MM.1S (cell line): ENCODE measurements around the gene APLP2.
"Not testable (repeated sequence)": the region's sequence is repeated elsewhere in the genome, so short reads cannot be mapped to it uniquely, and the experiment has no call there.

Experiments
- DNase-seq: peaks from one replicate; pipeline ENCODE4 v3.0.0-alpha.2; 2015
- H2AFZ ChIP-seq: fragments of 300-600 bp; sonication (generic); 2 replicates; pipeline ENCODE4 v1.6.0; 2016; ENCODE audit warnings: antibody characterized with exemption, low read length
- H3F3A ChIP-seq: fragments of 300-600 bp; sonication (generic); 2 replicates; pipeline ENCODE4 v1.6.1; 2016; ENCODE audit warnings: mild to moderate bottlenecking, antibody characterized with exemption, low read length, moderate library complexity, mixed read lengths; ENCODE audit not compliant: insufficient read depth
- H3K27ac ChIP-seq: fragments of 300-600 bp; sonication (generic); 2 replicates; pipeline ENCODE4 v1.5.1; 2016; ENCODE audit warnings: mild to moderate bottlenecking, low read length
- H3K27me3 ChIP-seq: fragments of 300-600 bp; sonication (generic); replicated peaks from 2 replicates; pipeline ENCODE4 v1.6.0; 2016; ENCODE audit warnings: low read length; ENCODE audit not compliant: insufficient read depth
- H3K36me3 ChIP-seq: fragments of 300-600 bp; sonication (generic); replicated peaks from 2 replicates; pipeline ENCODE4 v1.6.1; 2016; ENCODE audit warnings: mild to moderate bottlenecking, low read length, mixed read lengths; ENCODE audit not compliant: insufficient read depth
- H3K4me1 ChIP-seq: fragments of 300-600 bp; sonication (generic); 2 replicates; pipeline ENCODE4 v1.6.1; 2016; ENCODE audit warnings: low read length, mixed read lengths
- H3K4me2 ChIP-seq: fragments of 300-600 bp; sonication (generic); 2 replicates; pipeline ENCODE4 v1.6.0; 2016; ENCODE audit warnings: low read depth, low read length
- H3K4me3 ChIP-seq: fragments of 300-600 bp; sonication (generic); 2 replicates; pipeline ENCODE4 v1.5.1; 2016; ENCODE audit warnings: low read length, mixed read lengths
- H3K79me2 ChIP-seq: fragments of 300-600 bp; sonication (generic); 2 replicates; pipeline ENCODE4 v1.6.1; 2016; ENCODE audit warnings: mixed run types, low read length, mixed read lengths
- H3K9ac ChIP-seq: fragments of 300-600 bp; sonication (generic); 2 replicates; pipeline ENCODE4 v1.6.1; 2016; ENCODE audit warnings: low read length, mixed read lengths
- H3K9me2 ChIP-seq: fragments of 300-600 bp; sonication (generic); replicated peaks from 2 replicates; pipeline ENCODE4 v1.6.1; 2016; ENCODE audit warnings: mild to moderate bottlenecking, low read length, mixed read lengths; ENCODE audit not compliant: insufficient read depth
- H3K9me3 ChIP-seq: fragments of 300-600 bp; sonication (generic); replicated peaks from 2 replicates; pipeline ENCODE4 v1.6.1; 2016; ENCODE audit warnings: mild to moderate bottlenecking, low read length, mixed read lengths; ENCODE audit not compliant: insufficient read depth
- H4K20me1 ChIP-seq: fragments of 300-600 bp; sonication (generic); 2 replicates; pipeline ENCODE4 v1.6.1; 2016; ENCODE audit warnings: mild to moderate bottlenecking, low read length, moderate library complexity, mixed read lengths; ENCODE audit not compliant: insufficient read depth
- EZH2 ChIP-seq: fragments of 300-600 bp; sonication (generic); optimal IDR thresholded peaks from 2 replicates; pipeline ENCODE3; 2017; ENCODE audit warnings: low read depth, mild to moderate bottlenecking, antibody characterized with exemption, low read length, mixed read lengths
- EZH2phosphoT487 ChIP-seq: fragments of 300-600 bp; sonication (generic); IDR thresholded peaks from 2 replicates; pipeline ENCODE4 v1.6.1; 2018; ENCODE audit warnings: antibody characterized with exemption, low read length
- TF ChIP-seq, protein P1 (sequence below): fragments of 300-600 bp; sonication (generic); IDR thresholded peaks from 2 replicates; pipeline ENCODE4 v1.5.1; 2016; ENCODE audit warnings: antibody characterized with exemption, low read length, mixed read lengths

The APLP2 gene

DNA sequence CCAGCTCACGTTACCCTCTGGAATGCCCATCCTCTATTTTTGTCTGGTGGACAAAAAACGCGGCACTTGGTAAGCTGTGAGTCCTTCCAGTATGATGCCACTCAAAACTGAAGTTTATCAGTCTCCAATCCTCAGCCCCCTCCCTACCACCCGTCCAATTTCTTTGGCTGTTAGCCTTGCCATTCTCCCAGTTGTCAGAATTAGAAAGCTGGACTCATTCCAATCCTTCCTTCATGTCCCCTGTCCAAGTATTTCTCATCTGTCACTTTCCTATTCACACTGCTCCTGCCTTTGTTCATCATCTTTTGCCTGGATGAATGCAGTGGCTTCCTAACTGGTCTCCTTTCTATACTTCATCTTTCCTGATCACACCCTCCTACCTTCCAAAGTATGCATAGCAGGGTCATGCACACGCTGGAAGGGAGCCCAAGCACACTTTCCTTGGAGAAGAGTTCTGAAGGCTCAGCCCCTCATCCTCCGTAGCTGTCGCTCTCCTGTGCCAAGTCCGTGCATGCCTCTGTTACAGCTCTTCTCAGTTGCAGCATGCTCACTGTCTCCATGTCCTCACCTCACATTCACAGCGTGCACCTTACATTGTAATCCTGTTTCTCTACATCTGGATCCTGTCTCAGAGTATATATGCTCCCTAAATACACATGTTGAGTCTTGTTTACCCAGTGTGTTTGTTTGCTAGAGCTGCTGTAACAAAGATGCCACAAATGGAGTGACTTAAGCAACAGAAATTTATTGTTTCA is 19.4 kb downstream of the APLP2 start:
- Histone ChIP-seq H3F3A (no peaks in the 10 kb centered on the region), H3K9me2 (no peaks in the 10 kb centered on the region), H3K4me2 (no peak overlapping the region), H3K27me3 (no peaks in the 10 kb centered on the region), H3K79me2 (no peaks in the 10 kb centered on the region), H3K9ac (no peak overlapping the region), H4K20me1 (no peaks in the 10 kb centered on the region), H3K36me3 (no peaks in the 10 kb centered on the region), H3K9me3 (no peaks in the 10 kb centered on the region), H3K4me1 (no peaks in the 10 kb centered on the region), H3K27ac (no peak overlapping the region), H3K4me3 (no peak overlapping the region), H2AFZ (no peak overlapping the region)
- TF ChIP-seq EZH2phosphoT487 (no peak), EZH2 (no peak)
- TF ChIP-seq, protein P1, sequence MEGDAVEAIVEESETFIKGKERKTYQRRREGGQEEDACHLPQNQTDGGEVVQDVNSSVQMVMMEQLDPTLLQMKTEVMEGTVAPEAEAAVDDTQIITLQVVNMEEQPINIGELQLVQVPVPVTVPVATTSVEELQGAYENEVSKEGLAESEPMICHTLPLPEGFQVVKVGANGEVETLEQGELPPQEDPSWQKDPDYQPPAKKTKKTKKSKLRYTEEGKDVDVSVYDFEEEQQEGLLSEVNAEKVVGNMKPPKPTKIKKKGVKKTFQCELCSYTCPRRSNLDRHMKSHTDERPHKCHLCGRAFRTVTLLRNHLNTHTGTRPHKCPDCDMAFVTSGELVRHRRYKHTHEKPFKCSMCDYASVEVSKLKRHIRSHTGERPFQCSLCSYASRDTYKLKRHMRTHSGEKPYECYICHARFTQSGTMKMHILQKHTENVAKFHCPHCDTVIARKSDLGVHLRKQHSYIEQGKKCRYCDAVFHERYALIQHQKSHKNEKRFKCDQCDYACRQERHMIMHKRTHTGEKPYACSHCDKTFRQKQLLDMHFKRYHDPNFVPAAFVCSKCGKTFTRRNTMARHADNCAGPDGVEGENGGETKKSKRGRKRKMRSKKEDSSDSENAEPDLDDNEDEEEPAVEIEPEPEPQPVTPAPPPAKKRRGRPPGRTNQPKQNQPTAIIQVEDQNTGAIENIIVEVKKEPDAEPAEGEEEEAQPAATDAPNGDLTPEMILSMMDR = no peak
- DNase-seq = no peak

DNA sequence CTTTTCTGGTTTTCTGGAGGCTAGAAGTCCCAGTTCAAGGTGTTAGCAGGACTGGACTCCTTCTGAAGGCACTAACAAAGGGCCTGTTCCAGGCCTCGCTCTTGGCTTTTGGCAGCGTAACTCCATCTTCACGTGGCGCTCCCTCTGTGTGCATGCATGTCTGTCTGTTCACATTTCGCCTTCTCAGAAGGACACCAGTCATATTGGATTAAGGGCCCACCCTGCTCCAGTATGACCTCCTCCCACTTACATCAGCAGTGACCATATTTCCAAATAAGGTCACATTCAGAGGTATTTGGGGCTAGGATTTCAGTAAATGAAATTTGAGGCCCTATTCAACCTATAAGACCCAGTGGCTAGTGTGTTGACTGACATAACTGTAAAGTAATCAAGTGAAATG is 20.0 kb downstream of the APLP2 start:
- H3K27ac ChIP-seq = no peak overlapping the region
- DNase-seq = no peak
- no peak overlapping the region for H3K9ac ChIP-seq
- no peaks in the 10 kb centered on the region for H3K9me3 ChIP-seq
- H3K4me2 ChIP-seq = no peak overlapping the region
- H3K27me3 ChIP-seq = no peaks in the 10 kb centered on the region
- no peaks in the 10 kb centered on the region for H3K36me3 ChIP-seq
- H3K4me3 ChIP-seq = no peak overlapping the region
- TF ChIP-seq, protein P1 = no peak
- TF ChIP-seq EZH2phosphoT487 (no peak), EZH2 (no peak)
- H2AFZ ChIP-seq = no peak overlapping the region
- H4K20me1 ChIP-seq = no peaks in the 10 kb centered on the region
- no peaks in the 10 kb centered on the region for H3K79me2 ChIP-seq
- no peaks in the 10 kb centered on the region for H3K9me2 ChIP-seq
- H3F3A ChIP-seq = no peaks in the 10 kb centered on the region
- no peaks in the 10 kb centered on the region for H3K4me1 ChIP-seq

DNA sequence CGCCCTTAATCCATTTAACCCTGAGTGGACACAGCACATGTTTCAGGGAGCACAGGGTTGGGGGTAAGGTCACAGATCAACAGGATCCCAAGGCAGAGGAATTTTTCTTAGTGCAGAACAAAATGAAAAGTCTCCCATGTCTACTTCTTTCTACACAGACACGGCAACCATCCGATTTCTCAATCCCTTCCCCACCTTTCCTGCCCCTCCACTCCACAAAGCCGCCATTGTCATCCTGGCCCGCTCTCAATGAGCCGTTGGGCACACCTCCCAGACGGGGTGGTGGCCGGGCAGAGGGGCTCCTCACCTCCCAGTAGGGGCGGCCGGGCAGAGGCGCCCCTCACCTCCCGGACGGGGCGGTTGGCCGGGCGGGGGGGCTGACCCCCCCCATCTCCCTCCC is 20.8 kb downstream of the APLP2 start:
- H3K9ac ChIP-seq, H4K20me1 ChIP-seq, H3K36me3 ChIP-seq, DNase-seq, H3K4me3 ChIP-seq, H2AFZ ChIP-seq, H3K9me3 ChIP-seq, H3K4me1 ChIP-seq, H3K79me2 ChIP-seq, H3K9me2 ChIP-seq, H3K27me3 ChIP-seq, H3F3A ChIP-seq, H3K4me2 ChIP-seq, H3K27ac ChIP-seq: not testable (repeated sequence)

DNA sequence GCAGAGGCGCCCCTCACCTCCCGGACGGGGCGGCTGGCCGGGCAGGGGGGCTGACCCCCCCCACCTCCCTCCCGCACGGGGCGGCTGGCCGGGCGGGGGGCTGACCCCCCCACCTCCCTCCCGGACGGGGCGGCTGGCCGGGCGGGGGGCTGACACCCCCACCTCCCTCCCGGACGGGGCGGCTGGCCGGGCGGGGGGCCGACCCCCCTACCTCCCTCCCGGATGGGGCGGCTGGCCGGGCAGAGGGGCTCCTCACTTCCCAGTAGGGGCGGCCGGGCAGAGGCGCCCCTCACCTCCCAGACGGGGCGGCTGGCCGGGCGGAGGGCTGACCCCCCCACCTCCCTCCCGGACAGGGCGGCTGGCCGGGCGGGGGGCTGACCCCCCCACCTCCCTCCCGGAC is 21.5 kb downstream of the APLP2 start:
- H3K79me2 ChIP-seq, H3F3A ChIP-seq, H3K27me3 ChIP-seq, H3K4me2 ChIP-seq, H3K9ac ChIP-seq, DNase-seq, H2AFZ ChIP-seq, H3K4me3 ChIP-seq, H4K20me1 ChIP-seq, H3K4me1 ChIP-seq, H3K9me2 ChIP-seq, H3K27ac ChIP-seq, H3K36me3 ChIP-seq, H3K9me3 ChIP-seq: not testable (repeated sequence)
